Measurements from ENCODE around the gene DNAJC1.

GRCh38 chr10:21732067-21732772, 271.3 kb downstream of the DNAJC1 start:
- TF ChIP-seq CTCF (IDR thresholded peaks at IDR 0.05), result peak; percentile 62 to 86 (median 70)
- TF ChIP-seq POLR2A (IDR thresholded peaks at IDR 0.05), result no peak
